Heart right ventricle (tissue), 16 donors: ENCODE measurements around the gene CKAP2L. TPM values are rescaled to one million over a fixed set of nuclear protein-coding genes. Genes with fewer than 3 reads are reported as not detected.
A peak's percentile ranks its signal among the peaks of the same experiment; 100 is the strongest.

Experiments used
- ATAC-seq, 8 donors: fragments of 200-7000 bp; cut with Tn5 transposase; one replicate each; pipeline ENCODE4 v1.9.1; 2020; ENCODE audit warnings: mild to moderate bottlenecking in 8 of 8, moderate library complexity in 8 of 8, moderate number of reproducible peaks in 1 of 8
- DNase-seq, 2 donors: peaks; one replicate each; pipeline ENCODE4 v3.0.0-alpha.2; 2020
- H3K27ac ChIP-seq, 10 donors: fragments of 200-600 bp; sonication (generic) in 2 of 10; one replicate each; pipeline versions ENCODE4 v1.5.0 to v1.8.0; 2020 to 2022; ENCODE audit warnings: mild to moderate bottlenecking in 3 of 10
- H3K27me3 ChIP-seq, 7 donors: fragments of 200-600 bp; one replicate each; pipeline ENCODE4 v1.8.0; 2021 to 2022; ENCODE audit warnings: mild to moderate bottlenecking in 2 of 7
- H3K36me3 ChIP-seq, 9 donors: fragments of 200-600 bp; sonication (generic) in 1 of 9; one replicate each; pipeline versions ENCODE4 v1.5.0 to v1.8.0; 2020 to 2022; ENCODE audit warnings: mild to moderate bottlenecking in 2 of 9
- H3K4me1 ChIP-seq, 9 donors: fragments of 200-600 bp; sonication (generic) in 1 of 9; one replicate each; pipeline versions ENCODE4 v1.5.0 to v1.8.0; 2020 to 2022; ENCODE audit warnings: mild to moderate bottlenecking in 4 of 9
- H3K4me3 ChIP-seq, 10 donors: fragments of 200-600 bp; sonication (generic) in 2 of 10; one replicate each; pipeline versions ENCODE4 v1.5.0 to v1.8.0; 2020 to 2022; ENCODE audit warnings: mild to moderate bottlenecking in 7 of 10, moderate library complexity in 2 of 10
- H3K9me3 ChIP-seq, 11 donors: fragments of 200-600 bp in 10 of 11; sonication (generic) in 2 of 11; one replicate each; pipeline versions ENCODE4 v1.5.0 to v1.8.0; 2013 to 2022; ENCODE audit warnings: mild to moderate bottlenecking in 2 of 11, control low read depth in 1 of 11, moderate library complexity in 1 of 11
- WGBS, 2 donors: extraction: QIAGEN DNeasy Blood & Tissue Kit; methylation state at CpG; one replicate each; pipeline ENCODE4 v1.1.7; 2013; ENCODE audit warnings: inconsistent platforms in 1 of 2; 5-methylcytosine and 5-hydroxymethylcytosine counted together
- intact Hi-C, 10 donors: fragments of 100-400 bp; cut with DNase I; formaldehyde crosslinking; loops; one replicate each; pipeline versions ENCODE4 v1.11.1 to v1.14.2; 2022
- polyA plus RNA-seq, 2 donors: library from polyadenylated mRNA; stranded (reverse); fragments of 200-250 nt; gene quantifications; one replicate each; pipeline ENCODE4 v1.2.3, GENCODE V29; 2013
- total RNA-seq, 10 donors: library from RNA; stranded (reverse); fragmentation: NEBNext Ultra II Directional in 3 of 10; extraction: Animal tissue kit (Norgen Biotek cat#: 25700) in 3 of 10; gene quantifications; one replicate each; pipeline versions ENCODE4 v1.2.1 to v1.2.4, GENCODE V29; 2021 to 2023
- TF ChIP-seq, protein P1 (sequence below), 9 donors: fragments of 200-600 bp; sonication (generic) in 2 of 9; IDR thresholded peaks; one replicate each; pipeline versions ENCODE4 v1.5.0 to v1.8.0; 2021 to 2022; ENCODE audit warnings: antibody characterized with exemption in 9 of 9, mild to moderate bottlenecking in 5 of 9, moderate library complexity in 1 of 9
- donor health status: Arrhythmogenic right ventricular cardiomyopathy.
- donor health status: ischemic (EF 13 %, LVEDD 7.1; RV severe dilation, severe dysfunction).
- donor health status: healthy with polysubstance abuse.
- donor health status: DM: no; HTN: yes; CAD: no.
- donor health status: DM: no; HTN: no; CAD: no.
- donor health status: ischemic (EF 25% LVEDD 6.9; RV normal size, moderate dysfunction).
- donor health status: ischemic (EF 25% LVEDD 5.7; RV mildly dilated, moderate dysfunction).
- donor health status: healthy.
- donor health status: DM: yes; HTN: yes; CAD: no.
- donor health status: Ischemic cardiomyopathy.
- donor health status: ischemic (EF 35%, LVEDD 5.7; RV mildly dilated, moderate dysfunction).
- donor health status: nonischemic (EF 11% LVEDD 7.7; RV severe dilation, severe dysfunction).
- donor health status: DM: yes; HTN: yes; CAD: no.
- donor health status: PGD.
- donor health status: ischemic (EF 29% LVEDD 5.4; RV normal size, mild dysfunction).
- donor health status: nonischemic (EF 23%, LVEDD 6.1; RV moderate dilation, normal function).

Gene CKAP2L
- total and polyA plus RNA-seq, 12 donors: 0.03 to 1.8 (median 0.44) TPM; not detected in 5

DNA sequence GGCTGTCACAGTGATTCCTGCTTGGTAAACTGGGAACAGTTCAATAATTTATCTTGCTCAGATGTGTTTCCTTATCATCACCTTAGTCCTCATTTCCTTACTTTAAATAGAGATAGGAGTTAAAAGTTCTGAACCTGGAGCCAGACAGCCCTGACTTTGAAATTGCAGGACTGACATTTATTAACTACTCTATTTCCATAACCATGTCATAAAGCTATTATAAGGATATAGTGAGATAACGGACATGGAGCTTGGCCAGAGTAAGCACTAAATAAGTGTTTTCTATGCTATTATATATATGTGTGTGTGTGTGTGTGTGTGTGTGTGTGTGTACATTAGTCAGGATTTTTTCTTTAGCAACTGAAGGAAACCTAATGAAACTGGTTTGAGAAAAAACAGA, 30.5 kb downstream of the CKAP2L start:
- Histone ChIP-seq H3K27me3 (peaks cover 0 to 6% (median 0%) of the 10 kb centered on the region in 7 donors), H3K9me3 (no peaks in the 10 kb centered on the region), H3K4me3 (no peak overlapping the region), H3K36me3 (peaks cover 0 to 9% (median 0%) of the 10 kb centered on the region in 9 donors), H3K27ac (no peak overlapping the region), H3K4me1 (peaks cover 0 to 14% (median 0%) of the 10 kb centered on the region in 9 donors)
- intact Hi-C loops: no loop called here
- DNase-seq (no peak), ATAC-seq (no peak)
- TF ChIP-seq, protein P1, sequence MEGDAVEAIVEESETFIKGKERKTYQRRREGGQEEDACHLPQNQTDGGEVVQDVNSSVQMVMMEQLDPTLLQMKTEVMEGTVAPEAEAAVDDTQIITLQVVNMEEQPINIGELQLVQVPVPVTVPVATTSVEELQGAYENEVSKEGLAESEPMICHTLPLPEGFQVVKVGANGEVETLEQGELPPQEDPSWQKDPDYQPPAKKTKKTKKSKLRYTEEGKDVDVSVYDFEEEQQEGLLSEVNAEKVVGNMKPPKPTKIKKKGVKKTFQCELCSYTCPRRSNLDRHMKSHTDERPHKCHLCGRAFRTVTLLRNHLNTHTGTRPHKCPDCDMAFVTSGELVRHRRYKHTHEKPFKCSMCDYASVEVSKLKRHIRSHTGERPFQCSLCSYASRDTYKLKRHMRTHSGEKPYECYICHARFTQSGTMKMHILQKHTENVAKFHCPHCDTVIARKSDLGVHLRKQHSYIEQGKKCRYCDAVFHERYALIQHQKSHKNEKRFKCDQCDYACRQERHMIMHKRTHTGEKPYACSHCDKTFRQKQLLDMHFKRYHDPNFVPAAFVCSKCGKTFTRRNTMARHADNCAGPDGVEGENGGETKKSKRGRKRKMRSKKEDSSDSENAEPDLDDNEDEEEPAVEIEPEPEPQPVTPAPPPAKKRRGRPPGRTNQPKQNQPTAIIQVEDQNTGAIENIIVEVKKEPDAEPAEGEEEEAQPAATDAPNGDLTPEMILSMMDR (IDR thresholded peaks at IDR 0.05): no peak
- WGBS, 2 donors: 44 to 53% methylated on average over 1 of the region's 1 CpG

DNA sequence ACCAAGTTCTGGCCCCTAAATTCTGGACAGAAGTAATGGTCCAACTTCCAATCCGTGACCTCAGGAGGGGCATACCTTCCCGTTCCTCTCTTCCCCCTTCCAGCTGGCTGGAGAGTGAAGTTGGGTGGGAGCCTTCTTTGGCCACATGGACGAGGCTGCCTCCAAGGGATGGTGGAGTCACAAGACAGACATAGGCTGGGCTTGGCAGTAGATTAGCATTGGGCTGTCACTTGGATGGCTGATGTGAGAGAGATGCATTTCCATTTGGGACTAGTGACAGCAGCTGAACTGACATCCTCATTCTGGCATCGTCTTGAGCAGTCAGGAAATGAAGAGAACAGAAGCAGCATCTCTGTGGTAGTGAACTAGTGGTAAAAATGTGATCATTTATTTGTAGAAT, 31.0 kb downstream of the CKAP2L start:
- H3K27ac ChIP-seq: no peak overlapping the region
- H3K27me3 ChIP-seq: peaks cover 0 to 10% (median 0%) of the 10 kb centered on the region in 7 donors
- intact Hi-C loops: no loop called here
- peaks cover 0 to 4% (median 0%) of the 10 kb centered on the region in 9 donors for H3K36me3 ChIP-seq
- peaks cover 0 to 18% (median 0%) of the 10 kb centered on the region in 9 donors for H3K4me1 ChIP-seq
- no peaks in the 10 kb centered on the region for H3K9me3 ChIP-seq
- no peak overlapping the region for H3K4me3 ChIP-seq
- WGBS, 2 donors: 48 to 50% methylated on average over 4 of the region's 4 CpGs
- TF ChIP-seq, protein P1 (IDR thresholded peaks at IDR 0.05): no peak
- ATAC-seq (peak in 1 of 8 donors; percentile 38), DNase-seq (no peak)

DNA sequence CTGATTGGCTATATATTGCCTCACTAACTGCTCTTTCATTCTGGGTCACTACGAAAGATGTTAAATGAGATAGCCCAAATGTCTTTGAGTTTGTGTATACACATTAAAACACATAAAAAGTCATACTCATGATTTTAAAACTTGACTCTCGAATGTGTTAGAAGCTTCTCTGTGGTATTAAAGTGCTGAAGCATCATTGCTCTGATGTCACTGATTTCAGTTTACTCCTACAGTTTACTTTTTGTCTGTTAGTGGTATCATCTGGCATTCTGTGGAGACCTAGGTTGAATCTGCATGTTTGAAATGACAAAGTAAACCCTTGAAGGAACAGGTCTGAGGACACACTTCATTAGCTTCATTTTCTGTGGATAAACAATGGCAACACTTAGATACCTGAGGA, 32.9 kb downstream of the CKAP2L start:
- ATAC-seq (no peak), DNase-seq (no peak)
- peaks cover 0 to 27% (median 5%) of the 10 kb centered on the region in 7 donors for H3K27me3 ChIP-seq
- no peak overlapping the region for H3K4me3 ChIP-seq
- intact Hi-C loops: no loop called here
- no peaks in the 10 kb centered on the region for H3K9me3 ChIP-seq
- peaks cover 0 to 27% (median 2%) of the 10 kb centered on the region in 9 donors for H3K4me1 ChIP-seq
- WGBS, 2 donors: 90 to 94% methylated on average over 2 of the region's 2 CpGs
- TF ChIP-seq, protein P1 (IDR thresholded peaks at IDR 0.05): no peak
- no peak overlapping the region for H3K27ac ChIP-seq
- H3K36me3 ChIP-seq: no peaks in the 10 kb centered on the region

DNA sequence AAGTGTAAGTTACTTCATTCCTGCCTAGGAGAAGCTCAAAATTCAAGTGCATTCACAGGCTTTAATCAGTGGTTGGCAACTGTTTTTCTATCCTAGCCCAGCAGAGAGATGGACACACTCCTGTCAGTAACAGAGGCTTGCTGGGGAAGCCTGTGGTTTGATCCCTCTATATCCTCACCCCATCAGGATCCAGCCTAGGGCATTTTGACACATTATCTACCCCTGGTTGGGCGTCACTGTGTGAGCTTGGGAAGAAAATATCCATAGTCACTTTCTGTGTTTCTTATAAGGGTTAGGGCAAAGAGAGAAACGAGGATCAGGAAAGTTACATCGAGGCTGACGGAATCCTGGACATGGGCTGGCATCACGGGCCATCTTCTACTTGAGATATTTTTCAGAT, 33.6 kb downstream of the CKAP2L start:
- no peak for ATAC-seq

More for the DNA sequence above, 33.6 kb downstream of the CKAP2L start:
- H3K27ac ChIP-seq: no peak overlapping the region
- intact Hi-C loops: no loop called here
- peaks cover 0 to 29% (median 4%) of the 10 kb centered on the region in 9 donors for H3K4me1 ChIP-seq
- 84 to 86% methylated on average over 5 of the region's 5 CpGs for WGBS, 2 donors
- no peaks in the 10 kb centered on the region for H3K9me3 ChIP-seq
- TF ChIP-seq, protein P1 (IDR thresholded peaks at IDR 0.05): no peak
- DNase-seq: no peak
- H3K27me3 ChIP-seq: peaks cover 0 to 27% (median 5%) of the 10 kb centered on the region in 7 donors
- H3K36me3 ChIP-seq: no peaks in the 10 kb centered on the region
- no peak overlapping the region for H3K4me3 ChIP-seq
